Osteocyte (in vitro differentiated cells): ENCODE measurements around the gene UTP4. TPM values are rescaled to one million over a fixed set of nuclear protein-coding genes. Genes with fewer than 3 reads are reported as not detected.

Source experiments
- DNase-seq: peaks from one replicate; pipeline ENCODE4 v3.0.0; 2021; ENCODE audit warnings: mixed read lengths; ENCODE audit not compliant: unreplicated experiment; ENCODE audit errors: extremely low spot score
- H3K27ac Mint-ChIP-seq: one replicate; pipeline ENCODE4 v1.8.0; 2021; ENCODE audit warnings: mild to moderate bottlenecking, mixed read lengths; ENCODE audit not compliant: unreplicated experiment
- H3K27me3 Mint-ChIP-seq: one replicate; pipeline ENCODE4 v1.8.0; 2021; ENCODE audit warnings: mixed read lengths; ENCODE audit not compliant: unreplicated experiment
- H3K36me3 Mint-ChIP-seq: one replicate; pipeline ENCODE4 v1.8.0; 2021; ENCODE audit warnings: mixed read lengths; ENCODE audit not compliant: unreplicated experiment
- H3K4me1 Mint-ChIP-seq: one replicate; pipeline ENCODE4 v1.8.0; 2021; ENCODE audit warnings: mixed read lengths; ENCODE audit not compliant: unreplicated experiment
- H3K4me3 Mint-ChIP-seq: one replicate; pipeline ENCODE4 v1.8.0; 2021; ENCODE audit warnings: mild to moderate bottlenecking, moderate library complexity, mixed read lengths; ENCODE audit not compliant: unreplicated experiment
- H3K9me3 Mint-ChIP-seq: one replicate; pipeline ENCODE4 v1.8.0; 2021; ENCODE audit warnings: mixed read lengths; ENCODE audit not compliant: unreplicated experiment
- CTCF ChIP-seq: fragments of 200-600 bp; sonication (generic); IDR thresholded peaks from 2 replicates; pipeline ENCODE4 v1.5.0; 2021; ENCODE audit warnings: antibody characterized with exemption, mild to moderate bottlenecking, moderate library complexity
- total RNA-seq: library from RNA; stranded (reverse); gene quantifications from 2 replicates; pipeline ENCODE4 v1.2.1, GENCODE V29; 2021

UTP4 gene
- total RNA-seq, 1 donor from 2014 or later = 41.8 TPM

GRCh38 chr16:69179328-69180010 is 47.0 kb downstream of the UTP4 start:
- H3K36me3 Mint-ChIP-seq = no peaks in the 10 kb centered on the region
- peaks cover 24% of the 10 kb centered on the region for H3K4me1 Mint-ChIP-seq
- no peaks in the 10 kb centered on the region for H3K27me3 Mint-ChIP-seq
- peak overlapping the region; percentile 69 for H3K27ac Mint-ChIP-seq
- no peak overlapping the region for H3K4me3 Mint-ChIP-seq
- TF ChIP-seq CTCF = no peak
- no peak for DNase-seq
- no peaks in the 10 kb centered on the region for H3K9me3 Mint-ChIP-seq

- Mint-ChIP-seq H3K9me3 (no peaks in the 10 kb centered on the region), H3K27me3 (no peaks in the 10 kb centered on the region), H3K27ac (peak overlapping the region; percentile 69), H3K4me1 (peaks cover 24% of the 10 kb centered on the region), H3K36me3 (no peaks in the 10 kb centered on the region), H3K4me3 (no peak overlapping the region)
- TF ChIP-seq CTCF = no peak
- DNase-seq = no peak
Observed at GRCh38 chr16:69180011-69180338, 47.5 kb downstream of the UTP4 start.

- no peak for TF ChIP-seq CTCF
- no peak overlapping the region for H3K4me3 Mint-ChIP-seq
- H3K4me1 Mint-ChIP-seq = peaks cover 30% of the 10 kb centered on the region
- H3K9me3 Mint-ChIP-seq = no peaks in the 10 kb centered on the region
- H3K27me3 Mint-ChIP-seq = no peaks in the 10 kb centered on the region
- no peaks in the 10 kb centered on the region for H3K36me3 Mint-ChIP-seq
- DNase-seq = no peak
- H3K27ac Mint-ChIP-seq = no peak overlapping the region
Observed at GRCh38 chr16:69182730-69183416, 50.4 kb downstream of the UTP4 start.

GRCh38 chr16:69186642-69187445 is 54.4 kb downstream of the UTP4 start, which contains the start of gene SNTB2:
Gene SNTB2 (plus strand): TSS chr16:69187164. CDS start chr16:69187167, 3 bp downstream.
- Mint-ChIP-seq H3K9me3 (no peaks in the 10 kb centered on the region), H3K36me3 (peaks cover 4% of the 10 kb centered on the region), H3K4me1 (peaks cover 46% of the 10 kb centered on the region), H3K27ac (peak within 1 kb of the TSS; percentile 83), H3K27me3 (no peaks in the 10 kb centered on the region), H3K4me3 (peak within 1 kb of the TSS; percentile 91)
- DNase-seq = peak; percentile 96
- no peak for TF ChIP-seq CTCF
